NCI-H1694 treated with DMSO at 0.1 percent for 48 hours (cell line): ENCODE results near the gene BUB1B.

ENCODE experiments used
- DNase-seq: peaks from one replicate; lab custom pipeline; 2025; lab: John Stamatoyannopoulos, UW

Gene BUB1B

GRCh38 chr15:40241269-40242212 lies 80.7 kb downstream of the BUB1B start:
- DNase-seq, result no peak

GRCh38 chr15:40242213-40242599 lies 81.3 kb downstream of the BUB1B start:
- no peak for DNase-seq

- no peak for DNase-seq
These were observed 81.7 kb downstream of the BUB1B start for GRCh38 chr15:40242601-40243000.

GRCh38 chr15:40243126-40243810 lies 82.4 kb downstream of the BUB1B start:
- no peak for DNase-seq

GRCh38 chr15:40244961-40245523 lies 84.2 kb downstream of the BUB1B start:
- no peak for DNase-seq

- no peak for DNase-seq
These were observed 85.0 kb downstream of the BUB1B start for GRCh38 chr15:40245666-40246450.

GRCh38 chr15:40246496-40247280 lies 85.8 kb downstream of the BUB1B start:
- no peak for DNase-seq

- no peak for DNase-seq
These were observed 86.6 kb downstream of the BUB1B start for GRCh38 chr15:40247406-40247971.

GRCh38 chr15:40248006-40248783 lies 87.3 kb downstream of the BUB1B start:
- DNase-seq, result no peak

GRCh38 chr15:40249477-40250303 lies 88.8 kb downstream of the BUB1B start:
- DNase-seq, result no peak

GRCh38 chr15:40250304-40250656 lies 89.4 kb downstream of the BUB1B start:
- no peak for DNase-seq

- DNase-seq, result no peak
These were observed 90.1 kb downstream of the BUB1B start for GRCh38 chr15:40250771-40251483.

- no peak for DNase-seq
These were observed 90.7 kb downstream of the BUB1B start for GRCh38 chr15:40251486-40252140.

- no peak for DNase-seq
These were observed 91.2 kb downstream of the BUB1B start for GRCh38 chr15:40252141-40252437.

- DNase-seq, result no peak
These were observed 91.7 kb downstream of the BUB1B start for GRCh38 chr15:40252438-40253166.

- DNase-seq, result no peak
These were observed 92.4 kb downstream of the BUB1B start for GRCh38 chr15:40253167-40253790.

GRCh38 chr15:40254452-40254851 lies 93.6 kb downstream of the BUB1B start:
- no peak for DNase-seq
